Articular chondrocyte of knee joint (primary cell): Measurements from ENCODE around the gene CNTRL. TPM values are rescaled to one million over a fixed set of nuclear protein-coding genes. Genes with fewer than 3 reads are reported as not detected.

Experiments
- small RNA-seq: library from RNA; depleted of rRNA; stranded (forward); fragments of <200 nt; gene quantifications from one replicate; pipeline ENCODE3, GENCODE V24; 2012
- total RNA-seq: library from RNA; depleted of rRNA; stranded (reverse); fragments of >200 nt; gene quantifications from 2 replicates; pipeline ENCODE4 v1.2.3, GENCODE V29; 2012

Gene CNTRL
- total RNA-seq: 9.9 and 10.1 TPM in 2 replicates

DNA sequence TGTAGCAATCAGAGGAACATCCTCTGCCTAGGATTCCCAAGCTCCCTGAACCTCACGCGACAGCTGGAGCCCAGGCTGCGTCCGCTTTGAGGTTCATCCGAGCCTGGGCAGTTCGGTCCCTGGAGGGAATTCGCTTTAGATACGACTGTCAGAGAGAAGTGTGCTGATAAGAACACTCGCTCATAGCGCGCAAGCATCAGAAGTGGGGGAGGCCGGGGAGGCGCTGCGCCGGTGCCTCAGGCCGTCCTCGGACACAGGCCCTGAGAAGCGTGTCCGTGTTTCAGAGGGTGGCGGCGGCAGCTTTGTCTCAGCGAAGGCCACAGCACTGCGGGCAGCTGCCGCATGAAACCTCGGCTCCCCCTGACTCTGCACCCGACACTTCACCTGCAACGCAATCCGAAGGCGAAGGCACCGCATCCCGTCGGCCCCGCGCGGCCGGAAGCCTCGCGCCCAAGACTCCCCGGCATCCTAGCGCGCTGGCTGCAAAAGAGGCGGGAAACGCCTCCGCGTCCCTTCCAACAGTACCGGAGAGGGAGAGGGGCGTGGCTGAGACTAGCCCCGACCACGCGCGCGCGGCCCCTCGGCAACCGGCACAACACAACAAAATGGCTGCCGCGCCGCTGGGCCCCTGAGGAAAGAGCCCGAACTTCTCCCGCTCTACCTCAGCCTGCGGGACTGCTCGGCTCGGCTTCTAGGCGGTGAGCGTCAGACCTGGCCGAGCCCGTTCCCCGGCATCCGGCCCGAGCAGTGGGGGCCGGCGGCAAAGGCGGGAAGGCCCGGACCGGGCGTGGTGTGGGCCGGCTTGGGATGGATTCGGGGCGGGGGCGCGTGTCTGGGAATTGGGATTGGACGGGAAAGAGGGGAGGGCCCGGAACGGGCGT lies at the start of gene CNTRL:
Gene CNTRL (plus strand): TSS at position 586 of the 881 bp plus-strand sequence. CDS start 13,372 bp downstream, outside the sequence.

GRCh38 chr9:121050128-121050988 lies 24.4 kb upstream of the CNTRL start, which contains the start of gene C5:
C5 (minus strand) TSS chr9:121050275; CDS start chr9:121050246, 29 bp downstream.

GRCh38 chr9:121201738-121202533 lies 127.2 kb downstream of the CNTRL start, which contains the start of gene RAB14:
RAB14 (minus strand) TSS chr9:121201869; CDS start chr9:121193412, 8,457 bp downstream.

Small RNA genes within 50 kb of the gene (small RNA-seq; reads per million reads assigned to genes)
- not detected for gene RN7SL181P

Other genes starting within 250 kb of the CNTRL start
- gene PSMD5, start 232.0 kb upstream of the CNTRL start, total RNA-seq: 57.6 TPM in 2 replicates
- gene PHF19, start 197.8 kb upstream of the CNTRL start, total RNA-seq: 34.5 and 34.8 TPM in 2 replicates
- gene TRAF1, start 148.2 kb upstream of the CNTRL start, total RNA-seq: 5.2 and 7.6 TPM in 2 replicates
- 10.2 and 12.0 TPM in 2 replicates for gene C5, start 24.7 kb upstream of the CNTRL start, total RNA-seq
- 47.1 and 48.9 TPM in 2 replicates for gene RAB14, start 126.9 kb downstream of the CNTRL start, total RNA-seq
- 334 and 379 TPM in 2 replicates for gene GSN, start 193.2 kb downstream of the CNTRL start, total RNA-seq